Hepatocyte (in vitro differentiated cells): Measurements from ENCODE around the gene OR10V1.

Experiments used
- CTCF ChIP-seq: fragments of 200-600 bp; sonication (generic); IDR thresholded peaks from 2 replicates; pipeline ENCODE4 v1.5.1; 2016; ENCODE audit warnings: antibody characterized with exemption, mild to moderate bottlenecking; ENCODE audit not compliant: poor library complexity
- EZH2 ChIP-seq: fragments of 200-600 bp; sonication (generic); IDR thresholded peaks from 2 replicates; pipeline ENCODE4 v1.6.1; 2016; ENCODE audit warnings: antibody characterized with exemption, mild to moderate bottlenecking, borderline replicate concordance

GRCh38 chr11:59760771-59761170 is 47.1 kb upstream of the OR10V1 start:
- TF ChIP-seq CTCF: no peak
- no peak for TF ChIP-seq EZH2
